ENCODE results near the gene LY6G5B. TPM values are rescaled to one million over a fixed set of nuclear protein-coding genes. Genes with fewer than 3 reads are reported as not detected.

LY6G5B gene
- total RNA-seq, 4 donors from 2014 or later = 0.70 to 9.5 (median 4.5) TPM

DNA sequence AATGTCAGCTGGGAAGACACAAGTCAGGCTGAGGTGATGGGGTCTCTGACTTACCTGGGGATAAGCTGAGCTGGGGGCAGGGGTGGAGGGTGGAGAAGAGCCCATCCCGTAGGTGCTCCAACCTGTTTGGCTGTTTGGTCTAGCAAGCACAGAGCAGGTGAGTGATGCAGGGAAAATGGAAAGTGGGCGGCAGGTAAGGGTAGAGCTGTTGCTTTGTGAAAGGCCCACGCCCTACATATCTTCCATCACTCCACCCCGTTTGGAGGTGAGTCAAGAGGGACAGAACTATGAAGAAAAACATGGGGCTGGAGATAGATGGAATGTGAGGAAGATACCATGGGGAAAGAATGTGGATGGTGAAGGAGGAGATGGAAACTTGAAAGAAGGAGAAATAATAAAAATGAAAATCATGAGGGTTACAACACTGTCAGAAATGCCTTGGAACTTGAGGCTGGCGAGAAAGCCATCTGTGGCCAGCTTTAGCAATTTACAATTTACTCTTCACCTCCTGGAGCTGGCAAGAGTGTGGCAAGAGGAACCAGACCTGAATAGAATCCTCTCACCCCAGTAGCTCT is 50.5 kb downstream of the LY6G5B start:
- Histone ChIP-seq H3K27me3 (no peaks in the 10 kb centered on the region), H3K4me3 (no peak overlapping the region), H3K27ac (peak overlapping the region; percentile 62 to 94 (median 83)), H3K36me3 (no peaks in the 10 kb centered on the region), H3K4me1 (peaks cover 10 to 67% (median 18%) of the 10 kb centered on the region in 3 donors), H3K9me3 (no peaks in the 10 kb centered on the region)
- 44 to 66% methylated on average over 5 of the region's 5 CpGs for WGBS, 2 donors
- peak in 1 of 4 donors; percentile 13 for TF ChIP-seq POLR2A (IDR thresholded peaks at IDR 0.05)
- TF ChIP-seq, protein P1, sequence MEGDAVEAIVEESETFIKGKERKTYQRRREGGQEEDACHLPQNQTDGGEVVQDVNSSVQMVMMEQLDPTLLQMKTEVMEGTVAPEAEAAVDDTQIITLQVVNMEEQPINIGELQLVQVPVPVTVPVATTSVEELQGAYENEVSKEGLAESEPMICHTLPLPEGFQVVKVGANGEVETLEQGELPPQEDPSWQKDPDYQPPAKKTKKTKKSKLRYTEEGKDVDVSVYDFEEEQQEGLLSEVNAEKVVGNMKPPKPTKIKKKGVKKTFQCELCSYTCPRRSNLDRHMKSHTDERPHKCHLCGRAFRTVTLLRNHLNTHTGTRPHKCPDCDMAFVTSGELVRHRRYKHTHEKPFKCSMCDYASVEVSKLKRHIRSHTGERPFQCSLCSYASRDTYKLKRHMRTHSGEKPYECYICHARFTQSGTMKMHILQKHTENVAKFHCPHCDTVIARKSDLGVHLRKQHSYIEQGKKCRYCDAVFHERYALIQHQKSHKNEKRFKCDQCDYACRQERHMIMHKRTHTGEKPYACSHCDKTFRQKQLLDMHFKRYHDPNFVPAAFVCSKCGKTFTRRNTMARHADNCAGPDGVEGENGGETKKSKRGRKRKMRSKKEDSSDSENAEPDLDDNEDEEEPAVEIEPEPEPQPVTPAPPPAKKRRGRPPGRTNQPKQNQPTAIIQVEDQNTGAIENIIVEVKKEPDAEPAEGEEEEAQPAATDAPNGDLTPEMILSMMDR (IDR thresholded peaks at IDR 0.05) = no peak
- intact Hi-C loops (cut with DNase I) = no loop called here
- DNase-seq = no peak

DNA sequence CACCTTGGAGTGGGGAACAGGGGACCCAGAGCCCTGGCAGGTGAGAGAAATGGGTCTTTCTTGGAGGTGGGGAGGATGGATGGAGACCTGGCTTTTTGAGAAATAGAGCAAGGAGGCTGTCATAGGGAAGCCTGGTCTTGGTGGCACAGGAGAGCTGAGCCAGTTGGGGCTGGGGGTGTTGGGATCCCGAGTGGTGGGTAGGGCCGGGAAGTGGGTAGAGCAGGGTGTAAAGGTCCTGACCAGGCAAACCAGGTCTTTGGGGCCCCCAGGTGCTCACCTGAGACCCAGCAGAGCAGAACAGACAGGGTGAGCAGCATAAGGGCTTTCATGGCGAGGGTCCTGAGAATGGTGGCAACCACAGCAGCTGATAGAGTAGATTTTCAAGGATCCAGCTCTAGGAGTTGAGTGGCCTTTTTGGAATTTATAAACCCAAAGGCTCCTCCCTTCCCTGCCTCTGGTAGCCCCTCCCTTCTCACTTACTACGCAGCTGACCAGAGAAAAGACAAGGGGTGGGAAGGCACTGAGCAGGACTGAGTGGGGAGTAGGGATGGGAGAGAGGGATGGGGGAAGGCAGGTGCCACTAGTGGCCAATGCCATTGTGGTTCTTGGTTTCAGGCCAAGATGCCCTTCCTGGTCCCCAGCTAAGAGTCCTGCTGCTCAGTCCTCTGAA is 51.7 kb downstream of the LY6G5B start, which contains the start of gene LY6G6C:
TSS of gene LY6G6C (minus strand) at position 396 of the 670 bp plus-strand sequence. CDS start at position 329, 67 bp downstream.
- Histone ChIP-seq H3K27ac (peak within 1 kb of the TSS in 3 of 4 donors; percentile 20 to 94 (median 88)), H3K36me3 (peaks cover 0 to 5% (median 0%) of the 10 kb centered on the region in 3 donors), H3K27me3 (no peaks in the 10 kb centered on the region), H3K4me3 (no peak within 1 kb of the TSS), H3K9me3 (no peaks in the 10 kb centered on the region), H3K4me1 (peaks cover 5 to 74% (median 23%) of the 10 kb centered on the region in 3 donors)
- WGBS, 2 donors = 80 to 85% methylated on average over 4 of the region's 4 CpGs
- DNase-seq = no peak
- intact Hi-C loops (cut with DNase I) = no loop called here
- TF ChIP-seq POLR2A (IDR thresholded peaks at IDR 0.05) = no peak
- TF ChIP-seq, protein P1 (IDR thresholded peaks at IDR 0.05) = no peak

DNA sequence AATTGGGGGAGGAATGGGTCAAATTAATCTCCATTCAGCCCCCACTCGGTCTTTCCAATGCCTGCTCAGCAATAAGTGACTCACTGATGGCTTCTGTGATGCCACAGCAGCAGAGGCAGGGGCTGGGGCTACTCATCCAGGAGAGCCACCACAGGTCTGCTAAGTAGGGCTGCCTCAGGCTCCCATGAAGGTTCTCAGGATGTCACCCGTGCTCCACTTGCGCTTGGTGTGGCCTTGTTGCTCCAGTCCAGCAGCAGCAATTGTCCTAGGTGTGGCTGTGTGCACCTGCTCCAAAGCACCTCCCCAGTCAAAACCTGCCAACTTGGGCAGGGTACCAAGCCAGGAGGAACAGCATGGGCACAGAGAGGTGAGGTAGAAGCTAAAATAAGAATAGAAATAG is 52.4 kb downstream of the LY6G5B start:
- peak overlapping the region in 3 of 4 donors; percentile 20 to 94 (median 62) for H3K27ac ChIP-seq

More for the DNA sequence above, 52.4 kb downstream of the LY6G5B start:
- no peak overlapping the region for H3K4me3 ChIP-seq
- H3K27me3 ChIP-seq = no peaks in the 10 kb centered on the region
- no peaks in the 10 kb centered on the region for H3K9me3 ChIP-seq
- no peak for DNase-seq
- intact Hi-C loops (cut with DNase I) = no loop called here
- peaks cover 10 to 74% (median 22%) of the 10 kb centered on the region in 3 donors for H3K4me1 ChIP-seq
- no peak for TF ChIP-seq POLR2A (IDR thresholded peaks at IDR 0.05)
- TF ChIP-seq, protein P1 (IDR thresholded peaks at IDR 0.05) = no peak
- peaks cover 0 to 12% (median 0%) of the 10 kb centered on the region in 3 donors for H3K36me3 ChIP-seq
- 78 to 89% methylated on average over 1 to 2 of the region's 3 CpGs for WGBS, 2 donors

Small RNA genes within 50 kb of the gene (small RNA-seq; reads per million reads assigned to genes)
- 0 reads per million in 4 donors for gene LY6G6D
- gene MIR4646 = 0 to 0.07 (median 0) reads per million in 4 donors
- 0 reads per million in 4 donors for gene MIR6832
- 0 reads per million in 4 donors for gene RF00019
- 3.8 to 13.6 (median 10.7) reads per million in 4 donors for gene SNORA38

Other genes starting within 250 kb of the LY6G5B start
- gene MICB, start 171.8 kb upstream of the LY6G5B start, total RNA-seq = 1 to 10 TPM in 3 of 4 donors, under 1 TPM in 1; 0.23 to 2.6 (median 2.1) TPM
- gene MCCD1, start 141.0 kb upstream of the LY6G5B start, total RNA-seq = not detected
- gene DDX39B, start 128.0 kb upstream of the LY6G5B start, total RNA-seq = 100 to 1,000 TPM; 173 to 320 (median 259) TPM
- gene ATP6V1G2, start 123.4 kb upstream of the LY6G5B start, total RNA-seq = 1 to 10 TPM in 1 of 4 donors, under 1 TPM in 1, not detected in 2; 0.21 to 2.1 TPM
- 10 to 100 TPM in 3 of 4 donors, 1 to 10 TPM in 1; 7.8 to 25.2 (median 16.7) TPM for gene NFKBIL1, start 122.4 kb upstream of the LY6G5B start, total RNA-seq
- gene LTA, start 97.7 kb upstream of the LY6G5B start, total RNA-seq = not detected
- under 1 TPM in 3 of 4 donors, not detected in 1; 0.27 to 0.95 (median 0.61) TPM for gene TNF, start 94.4 kb upstream of the LY6G5B start, total RNA-seq
- 1 to 10 TPM in 2 of 4 donors, under 1 TPM in 2; 0.53 to 2.3 (median 1.1) TPM for gene LTB, start 87.6 kb upstream of the LY6G5B start, total RNA-seq
- gene LST1, start 83.7 kb upstream of the LY6G5B start, total RNA-seq = 10 to 100 TPM in 1 of 4 donors, 1 to 10 TPM in 1, under 1 TPM in 1, not detected in 1; 0.49 to 50.4 (median 5.1) TPM
- not detected for gene NCR3, start 77.0 kb upstream of the LY6G5B start, total RNA-seq
- 10 to 100 TPM in 2 of 4 donors, 1 to 10 TPM in 2; 2.4 to 30.7 (median 15.1) TPM for gene AIF1, start 54.7 kb upstream of the LY6G5B start, total RNA-seq
- 10 to 100 TPM; 42.8 to 84.9 (median 67.7) TPM for gene PRRC2A, start 49.3 kb upstream of the LY6G5B start, total RNA-seq
- 100 to 1,000 TPM; 129 to 217 (median 163) TPM for gene BAG6, start 17.3 kb upstream of the LY6G5B start, total RNA-seq
- gene APOM, start 14.1 kb upstream of the LY6G5B start, total RNA-seq = 1 to 10 TPM in 2 of 4 donors, under 1 TPM in 2; 0.67 to 2.1 (median 1.1) TPM
- 10 to 100 TPM; 28.8 to 34.4 (median 31.7) TPM for gene C6orf47, start 9.2 kb upstream of the LY6G5B start, total RNA-seq
- gene GPANK1, start 5.0 kb upstream of the LY6G5B start, total RNA-seq = 10 to 100 TPM in 2 of 4 donors, 1 to 10 TPM in 2; 6.9 to 16.0 (median 10.9) TPM
- 100 to 1,000 TPM; 155 to 204 (median 186) TPM for gene CSNK2B, start 3.9 kb upstream of the LY6G5B start, total RNA-seq
- under 1 TPM in 2 of 4 donors, not detected in 2; 0.57 to 0.83 TPM for gene LY6G5C, start 11.1 kb downstream of the LY6G5B start, total RNA-seq
- 10 to 100 TPM; 38.5 to 43.3 (median 40.1) TPM for gene ABHD16A, start 33.3 kb downstream of the LY6G5B start, total RNA-seq
- gene LY6G6F, start 36.9 kb downstream of the LY6G5B start, total RNA-seq = not detected
- gene LY6G6D, start 45.4 kb downstream of the LY6G5B start, total RNA-seq = not detected
- gene LY6G6C, start 51.8 kb downstream of the LY6G5B start, total RNA-seq = 10 to 100 TPM in 1 of 4 donors, 1 to 10 TPM in 2, under 1 TPM in 1; 0.53 to 14.6 (median 2.4) TPM
- gene MPIG6B, start 53.4 kb downstream of the LY6G5B start, total RNA-seq = 1 to 10 TPM in 1 of 4 donors, under 1 TPM in 3; 0.12 to 1.4 (median 0.73) TPM
- 10 to 100 TPM; 16.4 to 59.3 (median 28.2) TPM for gene DDAH2, start 59.3 kb downstream of the LY6G5B start, total RNA-seq
- gene CLIC1, start 66.6 kb downstream of the LY6G5B start, total RNA-seq = 100 to 1,000 TPM; 289 to 440 (median 365) TPM
- gene MSH5, start 70.0 kb downstream of the LY6G5B start, total RNA-seq = 1 to 10 TPM; 2.3 to 7.9 (median 6.8) TPM
- 1 to 10 TPM in 2 of 4 donors, under 1 TPM in 2; 0.45 to 2.9 (median 1.1) TPM for gene SAPCD1, start 92.7 kb downstream of the LY6G5B start, total RNA-seq
- under 1 TPM; 0.22 to 0.80 (median 0.58) TPM for gene VWA7, start 107.4 kb downstream of the LY6G5B start, total RNA-seq
- gene VARS1, start 125.8 kb downstream of the LY6G5B start, total RNA-seq = 10 to 100 TPM; 35.0 to 72.3 (median 45.5) TPM
- gene LSM2, start 137.0 kb downstream of the LY6G5B start, total RNA-seq = 10 to 100 TPM; 27.1 to 70.8 (median 36.6) TPM
- under 1 TPM; 0.35 to 0.97 (median 0.57) TPM for gene HSPA1L, start 145.3 kb downstream of the LY6G5B start, total RNA-seq
- 100 to 1,000 TPM; 158 to 362 (median 223) TPM for gene HSPA1A, start 145.6 kb downstream of the LY6G5B start, total RNA-seq
- gene HSPA1B, start 157.8 kb downstream of the LY6G5B start, total RNA-seq = 100 to 1,000 TPM; 209 to 553 (median 252) TPM
- gene NEU1, start 192.8 kb downstream of the LY6G5B start, total RNA-seq = 10 to 100 TPM; 13.6 to 23.6 (median 17.3) TPM
- gene SLC44A4, start 209.0 kb downstream of the LY6G5B start, total RNA-seq = 1 to 10 TPM in 2 of 4 donors, under 1 TPM in 1, not detected in 1; 0.38 to 3.6 (median 1.3) TPM
- gene EHMT2, start 227.7 kb downstream of the LY6G5B start, total RNA-seq = 10 to 100 TPM; 23.4 to 34.5 (median 27.4) TPM
- gene ZBTB12, start 232.1 kb downstream of the LY6G5B start, total RNA-seq = 1 to 10 TPM in 2 of 4 donors, under 1 TPM in 2; 0.83 to 2.8 (median 1.0) TPM